PC-3 (cell line): ENCODE results near the gene CEP192.

ENCODE experiments used
- CTCF ChIP-seq: fragments of 300-600 bp; sonication (generic); conservative IDR thresholded peaks from 2 replicates; pipeline ENCODE4 v1.5.1; 2017; ENCODE audit warnings: antibody characterized with exemption, low read depth, mild to moderate bottlenecking, low read length
- EZH2 ChIP-seq: fragments of 300-600 bp; sonication (generic); IDR thresholded peaks from one replicate; pipeline ENCODE4 v1.6.1; 2017; ENCODE audit warnings: antibody characterized with exemption, mild to moderate bottlenecking, low read length; ENCODE audit not compliant: unreplicated experiment

- no peak for TF ChIP-seq CTCF
- TF ChIP-seq EZH2 = no peak
These were observed 115.9 kb downstream of the CEP192 start for GRCh38 chr18:13107074-13107473.
